BE2C (cell line): ENCODE measurements around the gene LIPC.

Source experiments
- DNase-seq: peaks from one replicate; pipeline ENCODE4 v3.0.0-alpha.2; 2020
- H3K27me3 ChIP-seq: fragments of 250-450 bp; sonication (Bioruptor Pico); 2 replicates; pipeline ENCODE4 v1.5.1; 2020; ENCODE audit warnings: mild to moderate bottlenecking
- H3K36me3 ChIP-seq: fragments of 250-450 bp; sonication (Bioruptor Pico); 2 replicates; pipeline ENCODE4 v1.5.1; 2020; ENCODE audit warnings: mild to moderate bottlenecking
- H3K4me1 ChIP-seq: fragments of 250-450 bp; sonication (Bioruptor Pico); 2 replicates; pipeline ENCODE4 v1.5.1; 2020
- H3K4me3 ChIP-seq: 2 replicates; pipeline ENCODE4 v1.5.1; 2011; ENCODE audit warnings: low read depth, low read length
- H3K9me3 ChIP-seq: fragments of 250-450 bp; sonication (Bioruptor Pico); 2 replicates; pipeline ENCODE4 v1.5.1; 2020
- TF ChIP-seq, protein P1 (sequence below): IDR thresholded peaks from 2 replicates; pipeline ENCODE4 v1.5.1; 2012; ENCODE audit warnings: mild to moderate bottlenecking, low read depth, low read length

The LIPC gene

DNA sequence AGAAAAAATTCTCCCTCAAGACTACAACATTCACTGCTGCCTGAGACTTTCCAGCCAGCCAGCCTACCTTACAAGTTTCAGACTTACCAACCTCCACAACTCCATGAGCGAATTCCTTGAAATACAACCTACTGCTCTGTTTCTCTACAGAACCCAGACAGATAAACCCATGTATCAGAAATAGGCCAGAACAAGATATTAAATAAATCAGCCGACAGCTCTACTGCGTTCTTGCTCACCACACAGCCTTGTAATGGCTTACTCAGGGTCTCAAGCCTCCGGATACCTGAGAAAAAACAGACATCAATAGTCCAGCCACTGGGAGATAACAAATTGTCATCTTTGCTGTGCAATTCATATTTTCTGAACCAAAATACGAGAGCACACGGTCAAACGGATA lies 43.6 kb upstream of the LIPC start:
- H3K9me3 ChIP-seq: no peaks in the 10 kb centered on the region
- H3K4me1 ChIP-seq: no peaks in the 10 kb centered on the region
- H3K36me3 ChIP-seq: no peaks in the 10 kb centered on the region
- TF ChIP-seq, protein P1, sequence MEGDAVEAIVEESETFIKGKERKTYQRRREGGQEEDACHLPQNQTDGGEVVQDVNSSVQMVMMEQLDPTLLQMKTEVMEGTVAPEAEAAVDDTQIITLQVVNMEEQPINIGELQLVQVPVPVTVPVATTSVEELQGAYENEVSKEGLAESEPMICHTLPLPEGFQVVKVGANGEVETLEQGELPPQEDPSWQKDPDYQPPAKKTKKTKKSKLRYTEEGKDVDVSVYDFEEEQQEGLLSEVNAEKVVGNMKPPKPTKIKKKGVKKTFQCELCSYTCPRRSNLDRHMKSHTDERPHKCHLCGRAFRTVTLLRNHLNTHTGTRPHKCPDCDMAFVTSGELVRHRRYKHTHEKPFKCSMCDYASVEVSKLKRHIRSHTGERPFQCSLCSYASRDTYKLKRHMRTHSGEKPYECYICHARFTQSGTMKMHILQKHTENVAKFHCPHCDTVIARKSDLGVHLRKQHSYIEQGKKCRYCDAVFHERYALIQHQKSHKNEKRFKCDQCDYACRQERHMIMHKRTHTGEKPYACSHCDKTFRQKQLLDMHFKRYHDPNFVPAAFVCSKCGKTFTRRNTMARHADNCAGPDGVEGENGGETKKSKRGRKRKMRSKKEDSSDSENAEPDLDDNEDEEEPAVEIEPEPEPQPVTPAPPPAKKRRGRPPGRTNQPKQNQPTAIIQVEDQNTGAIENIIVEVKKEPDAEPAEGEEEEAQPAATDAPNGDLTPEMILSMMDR: no peak
- DNase-seq: no peak
- H3K27me3 ChIP-seq: no peaks in the 10 kb centered on the region
- H3K4me3 ChIP-seq: no peak overlapping the region

DNA sequence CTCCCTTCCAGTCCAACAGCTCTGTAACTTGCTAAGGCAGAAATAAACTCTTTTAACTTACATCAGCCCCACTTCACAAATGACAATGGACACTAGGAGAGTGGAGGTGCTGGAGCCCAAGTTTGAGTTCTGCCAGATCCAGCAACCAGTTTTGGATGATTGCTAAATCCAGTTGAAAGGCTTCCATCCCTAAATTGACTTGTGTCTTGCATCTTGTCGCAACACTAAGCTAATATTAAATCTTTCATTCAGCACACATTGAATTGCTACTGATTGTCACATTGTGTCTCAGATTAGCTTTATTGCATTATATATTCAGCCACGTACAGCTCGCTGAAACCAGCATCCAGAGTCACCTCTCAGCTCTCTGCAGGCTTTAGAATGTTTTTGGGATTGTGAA lies 41.7 kb upstream of the LIPC start:
- Histone ChIP-seq H3K4me1 (no peaks in the 10 kb centered on the region), H3K9me3 (no peaks in the 10 kb centered on the region), H3K4me3 (no peak overlapping the region), H3K27me3 (no peaks in the 10 kb centered on the region), H3K36me3 (no peaks in the 10 kb centered on the region)
- no peak for DNase-seq
- TF ChIP-seq, protein P1: no peak

DNA sequence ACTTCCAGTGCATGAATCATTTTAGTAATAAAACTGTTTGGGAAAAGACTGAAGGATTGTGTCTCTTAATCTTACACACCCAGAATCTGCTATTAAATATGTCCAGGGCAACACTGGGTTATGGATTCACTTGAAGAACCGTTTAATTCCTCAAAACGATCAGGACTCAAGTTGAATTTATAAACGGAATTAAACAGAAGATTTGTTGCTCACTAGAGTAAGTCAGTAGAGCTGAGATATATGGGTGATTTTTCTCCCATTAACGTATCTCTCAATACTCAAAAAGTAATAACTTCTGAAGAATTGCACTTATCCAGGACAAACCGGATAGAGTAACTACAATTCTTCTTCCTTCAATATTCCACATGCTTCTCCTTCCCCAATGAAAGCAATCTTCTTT lies 41.1 kb upstream of the LIPC start:
- H3K9me3 ChIP-seq: no peaks in the 10 kb centered on the region
- H3K4me3 ChIP-seq: no peak overlapping the region
- no peaks in the 10 kb centered on the region for H3K4me1 ChIP-seq
- H3K36me3 ChIP-seq: no peaks in the 10 kb centered on the region
- no peaks in the 10 kb centered on the region for H3K27me3 ChIP-seq
- no peak for DNase-seq
- TF ChIP-seq, protein P1: no peak

DNA sequence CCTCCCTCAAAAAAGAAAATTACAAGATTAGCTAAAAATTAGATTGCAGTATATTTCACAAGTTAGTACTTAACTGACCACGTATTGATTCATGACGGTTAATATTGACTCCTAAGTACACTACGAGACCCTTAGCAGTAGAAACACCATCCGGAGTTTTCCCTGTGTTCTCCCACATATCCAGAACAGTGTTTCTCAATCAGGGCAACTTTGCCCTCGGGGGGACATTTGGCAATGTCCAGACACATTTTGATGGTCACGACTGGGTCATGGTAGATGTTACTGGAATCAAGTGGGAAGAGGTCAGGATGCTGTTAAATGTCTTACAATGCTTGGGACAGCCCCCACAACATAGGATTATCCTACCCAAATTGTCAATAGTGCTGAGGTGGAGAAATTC lies 40.7 kb upstream of the LIPC start:
- H3K4me1 ChIP-seq: no peaks in the 10 kb centered on the region
- DNase-seq: no peak
- no peaks in the 10 kb centered on the region for H3K36me3 ChIP-seq
- H3K4me3 ChIP-seq: no peak overlapping the region
- H3K27me3 ChIP-seq: no peaks in the 10 kb centered on the region
- TF ChIP-seq, protein P1: no peak
- no peaks in the 10 kb centered on the region for H3K9me3 ChIP-seq

DNA sequence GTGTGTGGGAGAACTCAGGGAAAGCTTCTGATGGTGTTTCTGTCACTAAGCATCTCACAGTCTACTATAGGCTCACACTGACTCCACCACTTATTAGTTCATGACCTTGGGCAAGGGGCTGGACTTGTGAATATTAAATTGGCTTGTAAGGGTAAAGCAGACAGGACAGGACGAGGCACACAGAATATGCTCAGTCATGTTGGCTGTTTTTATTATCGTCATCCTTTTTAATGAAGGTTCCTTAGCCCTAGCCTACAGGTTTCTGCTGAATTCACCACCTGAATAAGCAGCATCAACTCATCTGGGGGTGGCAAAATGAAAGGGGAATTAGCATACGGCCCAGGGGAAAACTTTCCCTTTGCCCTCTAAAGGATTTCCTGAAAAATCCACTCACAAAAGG lies 39.6 kb upstream of the LIPC start:
- H3K4me3 ChIP-seq: no peak overlapping the region
- no peaks in the 10 kb centered on the region for H3K27me3 ChIP-seq
- no peaks in the 10 kb centered on the region for H3K4me1 ChIP-seq
- H3K9me3 ChIP-seq: no peaks in the 10 kb centered on the region
- TF ChIP-seq, protein P1: no peak
- DNase-seq: no peak
- H3K36me3 ChIP-seq: no peaks in the 10 kb centered on the region

DNA sequence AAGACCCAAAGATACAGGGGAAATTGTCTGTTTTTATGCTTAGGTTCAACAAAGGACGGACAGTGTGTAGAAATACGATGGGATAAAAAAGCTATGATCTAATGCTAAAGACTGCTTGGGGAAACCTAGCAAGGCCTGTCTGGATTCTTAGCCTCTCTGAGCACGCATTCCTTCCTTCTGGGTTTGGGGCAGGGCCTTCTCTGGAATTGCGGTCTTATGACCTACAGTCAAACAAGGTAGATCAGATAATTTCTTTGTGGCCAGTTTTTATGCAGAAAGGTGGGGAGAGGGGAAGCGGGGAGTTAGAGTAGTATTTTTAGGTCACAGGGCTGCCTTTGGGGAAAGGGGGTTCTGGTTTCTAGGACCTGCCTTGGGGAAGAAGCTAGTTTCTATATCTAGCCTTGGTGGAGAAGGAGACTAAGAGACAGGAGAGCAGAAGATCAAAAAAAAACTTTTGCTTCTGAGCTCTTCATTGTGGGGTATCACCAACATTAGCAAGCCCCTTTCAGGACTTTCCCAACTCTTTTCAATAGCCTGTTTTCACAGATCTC lies 39.1 kb upstream of the LIPC start:
- H3K4me1 ChIP-seq: no peaks in the 10 kb centered on the region
- no peaks in the 10 kb centered on the region for H3K9me3 ChIP-seq
- H3K27me3 ChIP-seq: no peaks in the 10 kb centered on the region
- TF ChIP-seq, protein P1: no peak
- no peak for DNase-seq
- H3K36me3 ChIP-seq: no peaks in the 10 kb centered on the region
- H3K4me3 ChIP-seq: no peak overlapping the region
